GM13977 (cell line): Measurements from ENCODE around the gene MYL6B.
"Not testable (repeated sequence)": the region's sequence is repeated elsewhere in the genome, so short reads cannot be mapped to it uniquely, and the experiment has no call there.

ENCODE experiments used
- DNase-seq: peaks from one replicate; pipeline ENCODE4 v3.0.0; 2012; ENCODE audit warnings: low spot score
- in situ Hi-C: fragments of 300-500 bp; cut with MboI; formaldehyde crosslinking; loops from one replicate; pipeline ENCODE4 v1.12.0; 2022; ENCODE audit warnings: low sequenced_read_pairs, low pct_unique_long_range_greater_than_20kb, mixed read lengths, inconsistent platforms; ENCODE audit not compliant: unreplicated experiment
- TF ChIP-seq, protein P1 (sequence below): IDR thresholded peaks from 2 replicates; pipeline ENCODE4 v1.5.1; 2012; ENCODE audit warnings: mild to moderate bottlenecking, control low read depth; ENCODE audit not compliant: insufficient read depth; ENCODE audit errors: extremely low read depth, missing control alignments

Gene MYL6B

DNA sequence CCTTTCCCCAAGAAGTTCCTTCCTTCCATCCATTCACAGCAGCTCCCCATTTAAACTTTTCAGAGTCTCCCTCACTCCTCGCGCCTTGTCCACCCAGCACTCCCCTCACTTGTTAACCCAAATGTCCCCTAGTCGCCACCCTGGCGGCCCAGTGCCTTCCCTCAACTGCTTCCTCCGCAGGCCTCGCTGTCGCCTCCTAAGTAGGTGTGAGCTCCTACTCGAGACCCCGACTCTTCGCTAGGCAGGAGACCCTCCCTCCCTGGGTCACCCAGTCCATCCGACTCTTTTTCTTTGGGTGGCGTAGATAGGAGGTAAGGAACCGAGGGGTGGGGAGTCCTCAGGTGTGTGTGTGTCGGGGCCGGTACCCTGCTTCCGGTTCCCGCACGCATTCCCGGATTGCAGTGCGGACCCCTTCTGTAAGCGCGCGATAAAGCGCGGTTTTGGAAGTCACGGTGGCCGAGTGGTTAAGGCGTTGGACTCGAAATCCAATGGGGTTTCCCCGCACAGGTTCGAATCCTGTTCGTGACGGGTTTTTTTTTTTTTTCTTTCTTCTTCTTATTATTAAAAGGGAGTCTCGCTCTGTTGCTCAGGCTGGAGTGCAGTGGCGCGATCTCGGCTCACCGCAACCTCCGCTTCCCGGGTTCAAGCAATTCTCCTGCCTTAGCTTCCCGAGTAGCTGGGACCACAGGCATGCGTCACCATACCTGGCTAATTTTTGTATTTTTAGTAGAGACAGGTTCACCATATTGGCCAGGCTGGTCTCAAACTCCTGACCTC is 37.7 kb downstream of the MYL6B start:
- in situ Hi-C loops, result no loop called here
- DNase-seq, result peak; percentile 78
- TF ChIP-seq, protein P1, sequence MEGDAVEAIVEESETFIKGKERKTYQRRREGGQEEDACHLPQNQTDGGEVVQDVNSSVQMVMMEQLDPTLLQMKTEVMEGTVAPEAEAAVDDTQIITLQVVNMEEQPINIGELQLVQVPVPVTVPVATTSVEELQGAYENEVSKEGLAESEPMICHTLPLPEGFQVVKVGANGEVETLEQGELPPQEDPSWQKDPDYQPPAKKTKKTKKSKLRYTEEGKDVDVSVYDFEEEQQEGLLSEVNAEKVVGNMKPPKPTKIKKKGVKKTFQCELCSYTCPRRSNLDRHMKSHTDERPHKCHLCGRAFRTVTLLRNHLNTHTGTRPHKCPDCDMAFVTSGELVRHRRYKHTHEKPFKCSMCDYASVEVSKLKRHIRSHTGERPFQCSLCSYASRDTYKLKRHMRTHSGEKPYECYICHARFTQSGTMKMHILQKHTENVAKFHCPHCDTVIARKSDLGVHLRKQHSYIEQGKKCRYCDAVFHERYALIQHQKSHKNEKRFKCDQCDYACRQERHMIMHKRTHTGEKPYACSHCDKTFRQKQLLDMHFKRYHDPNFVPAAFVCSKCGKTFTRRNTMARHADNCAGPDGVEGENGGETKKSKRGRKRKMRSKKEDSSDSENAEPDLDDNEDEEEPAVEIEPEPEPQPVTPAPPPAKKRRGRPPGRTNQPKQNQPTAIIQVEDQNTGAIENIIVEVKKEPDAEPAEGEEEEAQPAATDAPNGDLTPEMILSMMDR, result no peak

- TF ChIP-seq, protein P1, result no peak
- DNase-seq, result no peak
- in situ Hi-C loops, result no loop called here
These were observed 38.3 kb downstream of the MYL6B start for GRCh38 chr12:56190695-56191155.

- in situ Hi-C loops, result no loop called here
- no peak for DNase-seq
- TF ChIP-seq, protein P1, result no peak
These were observed 40.2 kb downstream of the MYL6B start for GRCh38 chr12:56192582-56192981.

GRCh38 chr12:56193025-56193578 is 40.7 kb downstream of the MYL6B start:
- peak; percentile 82 for DNase-seq
- TF ChIP-seq, protein P1, result peak; percentile 80
- in situ Hi-C loops, result no loop called here

GRCh38 chr12:56196818-56197550 is 44.6 kb downstream of the MYL6B start:
- DNase-seq, in situ Hi-C loops: not testable (repeated sequence)

- DNase-seq, result no peak
- in situ Hi-C loops, result no loop called here
- TF ChIP-seq, protein P1, result no peak
These were observed 45.7 kb downstream of the MYL6B start for GRCh38 chr12:56197921-56198635.
